HG03196 (cell line): ENCODE results near the gene SLC36A4.
A peak's percentile ranks its signal among the peaks of the same experiment; 100 is the strongest.
"Not testable (repeated sequence)": the region's sequence is repeated elsewhere in the genome, so short reads cannot be mapped to it uniquely, and the experiment has no call there.

Source experiments
- ATAC-seq: cut with Tn5 transposase; IDR thresholded peaks from one replicate; pipeline ENCODE4 v1.9.1; 2021; ENCODE audit not compliant: unreplicated experiment

SLC36A4 gene

GRCh38 chr11:93194673-93195291 lies 3.0 kb downstream of the SLC36A4 start:
- ATAC-seq, result no peak

- ATAC-seq, result no peak
Measured at GRCh38 chr11:93193731-93194130, 4.1 kb downstream of the SLC36A4 start.

DNA sequence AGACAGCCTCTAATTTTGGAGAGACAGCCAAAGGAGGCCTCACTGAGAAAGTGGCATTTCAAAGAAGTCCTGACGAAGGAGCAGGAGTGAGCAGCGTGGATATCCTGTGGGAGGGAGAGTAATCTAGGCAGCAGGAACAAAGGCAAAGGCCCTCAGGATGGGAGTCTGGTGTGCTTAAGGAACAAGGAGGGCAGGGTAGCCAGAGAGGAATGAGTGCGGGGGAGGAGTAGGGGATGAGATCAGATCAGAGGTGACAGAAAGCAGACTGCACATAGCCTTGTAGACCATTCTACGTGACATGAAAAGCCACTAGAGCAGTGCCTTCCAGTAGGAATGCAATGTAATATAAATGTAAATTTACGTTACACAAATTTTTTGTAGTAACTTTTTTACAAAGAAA lies 5.6 kb downstream of the SLC36A4 start:
- ATAC-seq, result no peak

GRCh38 chr11:93189462-93189861 lies 8.3 kb downstream of the SLC36A4 start:
- ATAC-seq, result no peak

DNA sequence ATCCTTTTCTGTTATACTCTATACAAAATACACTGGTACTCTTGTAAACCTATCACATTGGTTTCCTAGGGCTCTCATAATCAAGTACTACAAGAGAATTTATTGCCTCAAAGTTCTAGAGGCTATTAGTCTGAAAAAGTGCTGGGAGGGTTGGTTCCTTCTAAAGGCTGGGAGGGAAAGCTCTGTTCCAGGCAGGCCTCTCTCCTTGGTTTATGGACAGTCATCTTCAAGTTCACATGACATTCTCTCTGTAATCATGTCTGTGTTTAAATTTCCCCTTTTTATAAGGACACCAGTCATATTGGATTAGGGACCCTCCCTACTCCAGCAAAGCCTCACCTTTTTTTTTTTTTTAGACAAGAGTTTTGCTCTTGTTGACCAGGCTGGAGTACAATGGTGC lies 9.1 kb downstream of the SLC36A4 start:
- no peak for ATAC-seq

- no peak for ATAC-seq
Measured at GRCh38 chr11:93187290-93187689, 10.5 kb downstream of the SLC36A4 start.

GRCh38 chr11:93177891-93178290 lies 19.9 kb downstream of the SLC36A4 start:
- not testable (repeated sequence) for ATAC-seq

DNA sequence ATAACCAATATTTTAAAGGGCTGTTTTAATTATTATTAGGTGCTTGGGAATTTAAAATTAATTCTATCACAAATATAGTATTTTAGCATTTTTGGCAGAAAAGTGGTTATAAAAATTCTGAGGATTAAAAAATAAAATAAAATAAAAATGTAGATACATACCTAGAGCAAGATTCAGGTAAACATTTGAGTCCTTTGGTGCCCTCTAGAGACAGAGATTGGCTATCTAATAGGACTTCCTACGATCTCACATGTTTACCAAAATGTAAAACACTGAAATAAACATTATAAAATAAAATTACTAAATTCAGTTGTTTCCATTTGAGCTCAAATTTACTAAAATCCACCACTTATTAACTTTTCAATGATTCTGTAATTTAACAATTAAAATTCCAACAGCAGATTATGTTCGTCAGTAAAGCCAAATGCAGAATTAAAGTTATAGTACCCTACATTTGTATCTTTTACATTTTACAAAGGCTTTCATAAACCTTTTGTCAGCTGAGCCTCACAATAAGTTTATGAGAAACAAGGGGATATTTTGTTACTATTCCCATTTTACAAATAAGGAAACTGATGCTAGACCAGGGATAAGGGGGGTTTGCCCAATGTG lies 27.7 kb downstream of the SLC36A4 start:
- no peak for ATAC-seq

GRCh38 chr11:93169143-93169542 lies 28.6 kb downstream of the SLC36A4 start:
- ATAC-seq, result no peak

DNA sequence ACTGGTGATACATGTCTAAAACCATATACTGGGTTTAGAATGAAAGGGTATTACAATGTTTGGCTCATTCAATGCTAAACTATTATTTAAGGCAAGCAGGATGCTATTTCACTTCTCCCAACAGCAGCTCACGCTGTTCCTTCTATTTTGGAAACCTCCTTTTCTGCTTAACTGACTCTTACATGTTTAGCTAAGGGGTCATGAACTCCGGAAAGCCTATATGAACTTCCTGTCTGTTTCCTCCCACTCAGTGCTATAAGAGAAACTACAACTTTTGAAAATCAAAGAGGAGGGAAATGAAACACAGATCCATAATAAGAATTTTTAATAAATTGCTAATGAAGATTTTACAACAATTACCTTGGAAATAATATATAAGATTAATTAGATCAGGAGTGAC lies 30.9 kb downstream of the SLC36A4 start:
- ATAC-seq, result peak; percentile 65

DNA sequence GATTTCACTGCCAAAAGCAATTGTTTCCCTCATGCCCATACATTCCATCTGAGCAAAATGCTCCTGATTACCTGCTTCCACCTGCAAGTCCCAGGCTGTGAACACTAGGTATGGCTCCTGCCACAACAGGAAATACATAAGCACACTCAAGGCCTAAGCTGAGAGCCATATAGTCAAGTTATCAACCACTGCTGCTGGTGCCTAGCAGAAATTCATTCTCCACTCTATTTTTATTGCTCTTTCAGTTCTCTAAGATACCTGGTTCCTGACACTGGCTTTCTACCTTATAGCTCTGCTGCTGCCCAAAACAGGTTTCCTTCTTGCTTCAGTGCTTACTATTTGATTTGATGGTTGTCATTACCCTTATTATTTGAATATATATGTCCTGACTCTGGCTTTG lies 31.6 kb downstream of the SLC36A4 start:
- ATAC-seq, result no peak

- ATAC-seq, result no peak
Measured at GRCh38 chr11:93160808-93161207, 37.0 kb downstream of the SLC36A4 start.

GRCh38 chr11:93160156-93160555 lies 37.6 kb downstream of the SLC36A4 start:
- no peak for ATAC-seq

DNA sequence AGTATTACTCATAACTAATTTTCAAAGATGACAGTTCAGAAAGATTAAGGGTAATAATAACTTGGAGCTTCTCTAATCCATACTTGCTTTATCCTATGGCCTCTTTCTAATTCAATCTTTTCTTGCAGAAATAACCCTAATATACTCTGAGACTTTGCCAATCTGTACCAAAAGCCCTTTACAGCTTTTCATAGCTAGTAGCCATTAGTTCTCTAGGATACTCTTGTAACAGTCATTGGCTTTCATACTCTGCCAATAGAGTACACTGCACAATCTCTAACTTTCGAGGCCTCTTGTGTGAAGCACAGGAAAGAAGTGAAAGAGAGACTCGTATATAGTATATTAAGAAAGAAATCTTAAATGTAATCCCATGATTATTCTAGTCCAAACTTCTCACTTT lies 38.1 kb downstream of the SLC36A4 start:
- ATAC-seq, result no peak

DNA sequence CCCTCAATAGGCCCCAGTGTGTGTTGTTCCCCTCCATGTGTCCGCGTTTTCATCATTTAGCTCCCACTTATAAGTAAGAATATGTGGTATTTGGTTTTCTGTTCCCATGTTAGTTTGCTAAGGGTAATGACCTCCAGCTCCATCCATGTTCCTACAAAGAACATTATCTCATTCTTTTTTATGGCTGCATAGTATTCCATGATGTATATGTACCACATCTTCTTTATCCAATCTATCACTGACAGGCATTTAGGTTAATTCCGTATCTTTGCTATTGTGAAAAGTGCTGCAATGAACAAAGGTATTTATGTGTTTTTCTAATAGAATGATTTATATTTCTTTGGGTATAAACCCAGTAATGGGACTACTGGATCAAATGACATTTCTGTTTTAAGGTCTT lies 42.1 kb downstream of the SLC36A4 start:
- no peak for ATAC-seq

GRCh38 chr11:93145390-93145915 lies 52.3 kb downstream of the SLC36A4 start:
- ATAC-seq, result no peak

DNA sequence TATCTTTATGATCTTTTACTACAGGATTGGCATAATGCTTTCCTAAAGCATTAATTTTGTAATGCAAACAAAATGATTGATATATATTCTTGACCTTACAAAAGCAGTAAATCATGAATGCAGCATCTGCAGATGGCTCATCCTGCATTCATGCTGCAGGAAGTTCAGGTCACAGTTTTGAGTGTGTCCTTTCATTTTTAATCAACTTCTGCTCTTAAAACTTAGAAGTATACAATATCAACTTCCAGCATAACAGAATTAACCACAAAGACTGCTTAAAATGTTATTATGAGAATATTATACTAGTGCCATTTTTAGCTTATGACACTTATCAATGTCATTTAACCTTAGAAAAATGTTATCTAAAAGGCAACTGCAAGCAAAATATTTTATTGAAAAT lies 54.0 kb downstream of the SLC36A4 start:
- ATAC-seq, result no peak

DNA sequence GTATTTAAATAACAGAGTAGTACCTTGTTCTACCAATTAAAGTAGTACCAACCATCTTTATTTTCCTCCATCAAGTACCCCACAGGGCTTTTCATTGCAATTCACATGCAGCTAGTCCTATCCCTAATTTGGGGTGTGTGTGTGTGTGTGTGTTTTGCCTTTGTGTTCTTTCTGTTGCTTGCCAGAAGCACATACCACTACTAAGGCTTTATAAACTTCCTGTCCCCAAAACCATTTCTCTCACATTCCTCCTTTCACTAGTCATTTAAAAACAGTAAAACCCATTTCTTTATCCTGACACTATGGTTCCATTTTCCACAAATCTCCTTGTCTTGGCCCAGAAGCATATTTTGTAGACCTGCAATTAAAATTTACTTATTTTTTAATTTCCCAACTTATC lies 54.6 kb downstream of the SLC36A4 start:
- no peak for ATAC-seq

GRCh38 chr11:93133488-93134109 lies 64.2 kb downstream of the SLC36A4 start:
- no peak for ATAC-seq

GRCh38 chr11:93132836-93133235 lies 65.0 kb downstream of the SLC36A4 start:
- no peak for ATAC-seq

DNA sequence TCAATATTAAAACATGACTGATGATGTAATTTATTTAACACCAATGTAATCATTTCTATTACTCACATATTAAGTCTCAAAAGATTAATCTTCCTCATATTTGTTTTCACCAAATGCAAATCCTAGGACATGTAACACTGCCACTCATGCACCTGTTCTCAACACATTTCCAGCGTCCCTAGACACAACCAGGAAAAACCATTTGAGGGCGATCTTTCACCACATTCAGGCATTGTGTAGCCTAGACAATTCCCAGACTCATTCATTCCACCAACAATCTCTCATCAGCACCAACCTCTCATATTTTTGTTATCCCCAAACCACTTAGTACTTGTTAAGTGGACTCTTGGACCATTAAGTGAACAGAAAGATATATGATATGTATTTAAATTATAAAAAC lies 66.1 kb downstream of the SLC36A4 start:
- ATAC-seq, result no peak

DNA sequence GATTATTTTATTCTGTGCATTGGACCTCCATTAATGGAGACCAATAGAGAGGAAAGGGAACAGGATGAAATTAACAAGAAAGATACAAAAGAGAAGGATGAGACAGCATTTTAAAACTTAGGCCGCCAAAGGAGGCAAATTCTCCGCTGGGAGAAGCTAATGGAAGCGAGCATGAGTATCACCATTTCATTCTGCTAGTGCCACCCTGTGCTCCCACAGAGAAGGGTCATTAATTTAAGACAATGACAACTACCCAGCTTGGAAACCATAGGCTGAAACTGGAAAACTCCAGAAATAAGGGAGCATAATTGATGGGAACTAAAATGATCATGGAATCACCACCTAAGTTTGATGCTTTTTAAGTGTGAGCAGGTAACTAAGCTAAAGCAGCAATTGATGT lies 69.2 kb downstream of the SLC36A4 start:
- ATAC-seq, result no peak
